Astrocyte of the cerebellum (primary cell): Measurements from ENCODE around the gene B3GALT6.

ENCODE experiments used
- DNase-seq: peaks from one replicate; pipeline ENCODE4 v3.0.0-alpha.2; 2011; ENCODE audit warnings: low read depth
- H3K4me3 ChIP-seq: 2 replicates; pipeline ENCODE4 v1.5.1; 2011; ENCODE audit warnings: mild to moderate bottlenecking, low read depth, low read length, moderate library complexity
- in situ Hi-C: cut with HindIII; loops from 2 replicates; pipeline ENCODE4 v1.10.0; 2017; ENCODE audit warnings: low sequenced_read_pairs
- TF ChIP-seq, protein P1 (sequence below): IDR thresholded peaks from 2 replicates; pipeline ENCODE4 v1.5.1; 2012; ENCODE audit warnings: low read length, low read depth, moderate library complexity, mild to moderate bottlenecking; ENCODE audit errors: missing control alignments

Gene B3GALT6

DNA sequence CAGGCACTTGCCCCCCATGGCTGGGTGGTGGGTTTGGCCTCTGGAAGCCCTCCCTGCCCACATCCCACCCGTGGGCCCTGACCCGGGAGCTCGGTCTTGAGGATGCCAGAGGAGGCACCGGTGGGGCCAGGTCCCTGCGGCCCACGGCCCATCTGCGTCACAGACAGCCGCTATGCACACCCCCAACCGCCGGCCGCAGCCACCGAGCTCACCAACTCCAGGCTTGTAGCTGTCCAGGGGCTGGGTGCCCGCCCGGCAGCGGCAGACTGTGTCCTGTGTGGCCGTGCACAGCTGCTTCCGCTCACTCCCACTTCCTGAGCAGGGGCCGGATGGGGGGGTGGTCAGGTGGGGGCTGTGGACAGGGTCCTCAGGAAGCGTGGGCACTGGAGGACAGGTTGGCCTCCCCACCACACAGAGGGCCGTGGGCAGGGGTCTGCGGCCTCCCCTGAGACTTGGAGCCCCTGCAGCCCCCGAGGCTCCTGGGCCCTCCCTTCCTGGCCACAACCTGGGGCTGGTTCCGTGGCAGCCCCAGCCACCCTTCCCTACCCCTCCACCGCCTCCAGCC lies 19.2 kb upstream of the B3GALT6 start:
- TF ChIP-seq, protein P1, sequence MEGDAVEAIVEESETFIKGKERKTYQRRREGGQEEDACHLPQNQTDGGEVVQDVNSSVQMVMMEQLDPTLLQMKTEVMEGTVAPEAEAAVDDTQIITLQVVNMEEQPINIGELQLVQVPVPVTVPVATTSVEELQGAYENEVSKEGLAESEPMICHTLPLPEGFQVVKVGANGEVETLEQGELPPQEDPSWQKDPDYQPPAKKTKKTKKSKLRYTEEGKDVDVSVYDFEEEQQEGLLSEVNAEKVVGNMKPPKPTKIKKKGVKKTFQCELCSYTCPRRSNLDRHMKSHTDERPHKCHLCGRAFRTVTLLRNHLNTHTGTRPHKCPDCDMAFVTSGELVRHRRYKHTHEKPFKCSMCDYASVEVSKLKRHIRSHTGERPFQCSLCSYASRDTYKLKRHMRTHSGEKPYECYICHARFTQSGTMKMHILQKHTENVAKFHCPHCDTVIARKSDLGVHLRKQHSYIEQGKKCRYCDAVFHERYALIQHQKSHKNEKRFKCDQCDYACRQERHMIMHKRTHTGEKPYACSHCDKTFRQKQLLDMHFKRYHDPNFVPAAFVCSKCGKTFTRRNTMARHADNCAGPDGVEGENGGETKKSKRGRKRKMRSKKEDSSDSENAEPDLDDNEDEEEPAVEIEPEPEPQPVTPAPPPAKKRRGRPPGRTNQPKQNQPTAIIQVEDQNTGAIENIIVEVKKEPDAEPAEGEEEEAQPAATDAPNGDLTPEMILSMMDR = no peak
- in situ Hi-C loops = no loop called here
- no peak overlapping the region for H3K4me3 ChIP-seq
- DNase-seq = no peak

DNA sequence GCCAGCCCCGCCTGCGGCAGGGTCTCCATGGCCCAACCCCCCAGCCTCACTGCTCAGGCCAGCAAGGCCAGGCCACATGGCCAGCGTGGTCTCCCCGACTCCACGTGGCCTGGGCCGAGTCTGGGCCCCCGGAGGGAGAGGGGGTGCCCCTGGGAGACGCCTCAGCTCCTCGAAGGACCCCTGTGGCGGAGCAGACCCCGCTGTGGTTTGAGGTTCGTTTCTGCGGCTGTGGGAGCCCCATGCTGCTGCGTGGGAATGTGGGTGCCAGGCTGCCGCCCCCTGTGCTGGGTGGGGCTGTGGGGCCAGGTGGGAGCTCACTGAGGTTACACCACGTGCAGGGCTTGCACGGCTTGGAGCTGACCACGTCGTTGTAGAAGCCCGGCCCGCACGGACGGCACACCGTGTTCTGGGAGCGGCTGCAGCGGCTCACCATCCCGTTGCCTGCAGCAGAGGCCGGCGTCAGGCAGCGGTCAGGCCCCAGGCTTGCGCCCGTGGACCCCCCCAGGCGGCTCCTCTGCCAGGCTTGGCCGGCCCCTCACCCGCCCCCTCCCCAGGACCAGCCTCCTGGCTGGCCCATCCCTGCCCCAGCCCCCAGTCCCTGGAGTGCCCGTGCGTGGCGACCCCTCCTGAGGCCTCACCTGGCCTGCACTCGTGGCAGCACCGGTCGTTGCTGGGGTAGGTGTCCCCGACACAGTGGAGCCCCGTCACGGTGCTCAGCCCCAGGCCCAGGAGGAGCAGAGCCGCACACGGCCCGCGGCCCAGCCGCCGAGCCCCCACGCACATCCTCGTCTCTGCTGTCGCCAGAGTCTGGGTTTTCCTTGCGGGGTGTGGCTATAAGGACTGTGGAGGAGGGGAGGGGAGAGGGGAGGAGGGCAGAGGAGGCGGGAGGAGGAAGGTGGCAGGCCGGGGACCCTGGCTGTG lies 18.4 kb upstream of the B3GALT6 start, which contains the start of gene TNFRSF4:
Gene TNFRSF4, minus strand, starts transcription at position 809 of the 921 bp plus-strand sequence. Its CDS starts 26 bp downstream, at position 783.
- DNase-seq = no peak
- in situ Hi-C loops = no loop called here
- TF ChIP-seq, protein P1 = no peak
- H3K4me3 ChIP-seq = no peak within 1 kb of the TSS

DNA sequence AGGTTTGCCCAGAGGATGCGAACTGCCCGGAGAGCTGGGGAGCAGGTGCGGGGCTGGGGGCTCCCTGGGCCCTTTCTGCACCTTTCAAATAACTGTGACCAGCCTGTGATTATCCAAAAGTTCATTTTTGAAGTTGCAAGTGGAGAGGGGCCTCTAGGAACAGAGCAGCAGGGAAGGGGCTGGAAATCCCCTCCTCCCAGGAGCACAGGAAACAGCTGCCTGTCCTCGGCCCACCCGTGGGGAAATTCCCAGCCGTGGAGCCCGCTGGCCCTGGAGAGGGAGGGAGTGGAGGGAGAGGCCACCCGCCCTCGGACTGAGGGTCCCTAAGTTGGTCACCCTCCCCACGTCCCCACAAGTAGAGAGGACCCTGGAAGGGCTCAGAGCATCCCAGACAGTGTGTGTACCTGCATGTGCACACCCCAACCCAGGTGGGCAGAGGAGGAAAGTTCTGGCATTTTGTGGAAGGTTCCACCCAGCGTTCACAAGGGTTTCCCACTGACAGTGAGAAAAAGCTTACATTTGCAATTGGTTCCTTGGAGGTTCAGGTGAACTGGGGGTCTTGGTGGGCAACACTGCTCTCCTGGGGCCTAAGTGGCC lies 16.9 kb upstream of the B3GALT6 start:
- TF ChIP-seq, protein P1 = no peak
- in situ Hi-C loops = no loop called here
- DNase-seq = no peak
- H3K4me3 ChIP-seq = no peak overlapping the region

DNA sequence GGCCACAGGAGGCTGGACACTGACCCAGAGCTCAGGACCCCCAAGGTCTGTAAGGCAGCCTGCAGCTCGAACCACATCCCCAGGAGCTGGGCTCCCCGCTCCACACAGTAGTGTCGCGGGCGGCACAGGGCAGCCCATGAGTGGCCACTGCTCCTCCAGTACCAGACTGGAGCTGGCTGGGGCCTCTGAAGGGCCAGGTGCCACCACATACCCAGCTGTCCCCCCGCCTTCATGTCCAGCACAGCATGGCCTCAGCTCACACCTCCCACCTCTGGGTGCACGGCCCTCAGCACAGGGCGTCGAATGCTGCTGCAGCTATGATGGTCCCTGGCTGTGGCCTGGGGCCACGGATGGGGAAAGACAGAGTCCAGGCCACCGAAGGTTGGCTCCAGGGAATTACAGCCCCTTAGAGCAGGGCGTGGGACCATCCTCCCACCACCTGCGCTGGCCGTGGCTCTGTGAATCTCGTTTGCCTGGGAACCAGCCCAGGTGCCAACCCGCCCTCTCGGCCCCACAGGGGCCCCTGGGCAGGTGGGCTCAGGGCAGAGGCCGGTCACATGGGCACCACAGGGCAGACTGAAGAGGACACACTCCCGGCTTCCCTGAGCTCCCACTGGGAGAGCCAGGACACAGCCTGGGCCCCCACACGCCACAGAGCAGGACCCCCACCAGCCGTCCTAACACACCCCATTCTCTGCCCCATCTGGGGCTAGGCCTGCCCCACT lies 16.0 kb upstream of the B3GALT6 start:
- H3K4me3 ChIP-seq = no peak overlapping the region
- in situ Hi-C loops = no loop called here
- DNase-seq = no peak
- TF ChIP-seq, protein P1 = no peak

DNA sequence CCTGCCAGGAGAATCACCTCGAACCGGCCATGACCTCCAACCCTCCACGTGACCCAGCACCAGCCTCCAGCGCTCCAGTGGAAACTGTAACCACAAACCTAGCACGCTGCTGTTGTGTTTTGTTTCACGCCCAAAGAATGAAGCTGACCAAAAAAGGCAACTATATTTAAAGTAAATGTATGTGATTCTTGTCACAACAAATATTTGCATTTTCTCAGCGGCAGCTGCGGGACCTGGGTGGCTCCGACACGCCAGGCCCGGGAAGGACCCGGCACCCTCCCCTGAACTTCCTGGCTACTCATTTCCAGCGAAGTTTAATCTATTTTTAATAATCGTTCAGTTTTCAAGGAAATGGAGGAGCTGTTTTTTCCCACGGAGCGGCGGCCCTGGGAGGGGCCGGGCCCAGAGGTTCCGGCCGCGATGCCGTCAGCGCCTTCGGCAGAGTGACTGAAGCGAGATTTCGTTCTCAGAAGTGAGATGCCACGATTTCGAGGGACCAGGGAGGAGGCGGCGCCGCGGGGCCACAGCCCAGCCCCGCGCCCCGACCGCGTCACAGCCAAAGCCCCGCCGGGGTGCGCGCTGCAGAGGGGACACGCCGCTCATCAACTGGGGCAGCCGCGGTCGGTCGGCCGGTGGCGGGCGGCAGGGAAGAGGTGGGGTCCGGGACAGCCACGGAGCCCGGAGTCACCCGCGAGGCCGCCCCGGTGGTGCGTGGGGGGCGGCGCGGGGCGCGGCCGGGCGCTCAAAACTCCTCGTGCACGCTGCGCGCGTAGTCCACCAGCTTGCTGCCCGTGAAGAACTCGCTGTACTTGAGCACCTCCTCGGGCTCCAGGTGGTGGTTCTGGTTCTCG lies 15.0 kb upstream of the B3GALT6 start:
- DNase-seq = no peak
- TF ChIP-seq, protein P1 = no peak
- H3K4me3 ChIP-seq = no peak overlapping the region
- in situ Hi-C loops = no loop called here
